LHCN-M2 (cell line): ENCODE data around the gene DCLK2. TPM values are rescaled to one million over a fixed set of nuclear protein-coding genes. Genes with fewer than 3 reads are reported as not detected.

Source experiments
- DNase-seq: peaks from one replicate; pipeline ENCODE4 v3.0.0-alpha.2; 2012; ENCODE audit warnings: low read depth
- total RNA-seq: library from RNA; depleted of rRNA; stranded (reverse); fragments of >200 nt; gene quantifications from 2 replicates; pipeline ENCODE4 v1.2.3, GENCODE V29; 2014

The DCLK2 gene
- total RNA-seq, 1 experiment from 2014 or later: 2.8 TPM

DNA sequence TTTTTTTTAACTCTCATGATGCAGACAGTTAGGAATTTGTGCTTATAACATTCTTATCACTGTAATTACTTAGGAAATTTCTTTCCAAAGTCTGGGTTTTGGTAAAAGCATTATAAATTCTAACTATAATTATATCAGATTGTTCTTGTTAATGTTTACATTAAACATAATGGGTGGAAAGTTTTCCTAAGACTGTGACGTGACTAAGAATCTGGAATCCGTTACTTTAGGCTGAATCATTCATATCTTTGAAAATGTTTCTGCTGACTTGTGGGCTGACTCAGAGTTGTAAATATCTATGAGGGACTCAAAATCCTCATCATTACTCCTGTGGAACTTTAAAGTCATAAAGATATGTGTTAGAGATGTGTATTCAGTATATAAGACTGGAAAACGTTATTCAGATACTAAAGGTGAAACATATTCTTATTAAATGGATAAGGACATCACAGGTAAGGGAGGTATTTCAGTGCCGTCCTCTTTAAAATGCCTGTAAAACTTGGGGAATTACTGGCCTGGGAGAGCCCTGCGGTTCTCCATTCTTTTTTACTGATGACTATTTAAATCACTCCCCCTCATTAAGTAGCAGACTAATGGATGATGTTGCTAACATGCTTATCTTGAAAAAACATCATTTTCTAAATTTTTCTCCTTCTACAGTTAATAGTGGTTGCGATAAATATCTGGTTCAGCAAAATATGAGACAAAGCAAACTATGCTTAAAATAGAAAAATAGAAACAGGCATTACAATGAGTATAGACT is 159.0 kb downstream of the DCLK2 start:
- DNase-seq: peak; percentile 87

DNA sequence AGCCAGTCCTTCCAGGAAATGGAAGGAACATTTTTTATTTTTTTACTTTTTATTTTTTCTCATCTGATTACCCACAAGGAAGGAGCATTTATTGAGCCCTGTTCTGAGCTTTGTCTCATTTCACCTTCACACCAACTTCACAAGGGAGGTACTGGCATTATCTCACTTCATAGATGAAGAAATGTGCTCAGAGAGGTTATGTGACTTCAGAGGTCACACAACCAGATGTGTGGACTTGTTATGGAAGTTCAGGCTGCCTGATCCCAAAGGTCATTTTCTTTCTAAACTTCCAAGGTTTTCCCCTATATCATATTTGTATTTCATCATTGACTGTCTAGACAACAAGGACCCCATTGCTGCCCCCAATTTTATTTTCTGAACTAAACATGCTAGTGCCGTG is 160.3 kb downstream of the DCLK2 start:
- no peak for DNase-seq

DNA sequence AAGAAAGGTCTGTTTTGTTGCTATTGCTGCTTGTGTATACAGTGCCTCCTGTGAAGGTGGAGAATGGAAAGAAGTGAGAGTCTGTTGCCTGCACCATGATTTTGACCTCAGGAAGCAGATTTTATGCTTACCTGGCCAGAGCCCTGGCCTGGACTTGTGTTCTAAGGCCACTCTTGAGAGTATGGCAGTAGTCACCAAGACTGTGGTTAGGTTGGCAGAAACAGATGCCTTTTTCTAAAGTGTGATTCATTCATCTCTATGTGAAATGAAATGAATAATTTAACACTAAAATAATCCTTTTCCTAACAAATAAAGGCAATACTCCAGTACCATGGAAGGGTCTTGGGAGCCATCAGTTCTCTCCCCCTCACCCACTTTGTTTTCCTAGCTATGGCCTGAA is 161.8 kb downstream of the DCLK2 start:
- DNase-seq: no peak

DNA sequence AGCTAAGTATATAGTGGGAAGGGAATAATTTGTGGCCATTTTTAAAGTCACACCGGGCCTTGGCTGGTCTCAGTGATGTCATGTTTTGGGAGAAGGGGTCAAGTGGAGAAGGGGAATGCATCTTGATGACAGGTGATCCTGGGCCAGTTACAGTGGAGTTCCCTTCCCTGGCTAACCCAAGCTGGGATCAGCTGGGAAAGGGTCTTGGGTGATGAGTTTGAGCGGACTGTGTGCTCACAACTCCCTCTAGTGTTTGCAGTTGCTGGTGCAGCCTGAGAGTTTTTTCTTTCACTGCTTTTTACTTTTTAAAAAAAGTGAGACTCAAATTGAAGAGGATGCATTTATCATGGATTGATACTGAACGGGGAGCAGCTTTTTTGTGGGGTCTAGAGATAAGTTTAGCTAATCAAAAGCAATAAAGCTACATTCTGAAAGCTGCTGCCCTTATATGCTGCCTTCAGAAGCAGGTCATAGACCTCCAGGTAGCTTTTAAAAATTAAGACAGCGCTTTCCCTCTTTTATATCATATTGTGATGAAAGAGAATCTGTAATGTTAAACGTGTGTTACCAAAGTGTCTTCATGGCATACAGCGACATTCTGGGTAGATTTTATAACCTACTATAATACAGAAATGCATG is 164.7 kb downstream of the DCLK2 start:
- DNase-seq: peak; percentile 53

DNA sequence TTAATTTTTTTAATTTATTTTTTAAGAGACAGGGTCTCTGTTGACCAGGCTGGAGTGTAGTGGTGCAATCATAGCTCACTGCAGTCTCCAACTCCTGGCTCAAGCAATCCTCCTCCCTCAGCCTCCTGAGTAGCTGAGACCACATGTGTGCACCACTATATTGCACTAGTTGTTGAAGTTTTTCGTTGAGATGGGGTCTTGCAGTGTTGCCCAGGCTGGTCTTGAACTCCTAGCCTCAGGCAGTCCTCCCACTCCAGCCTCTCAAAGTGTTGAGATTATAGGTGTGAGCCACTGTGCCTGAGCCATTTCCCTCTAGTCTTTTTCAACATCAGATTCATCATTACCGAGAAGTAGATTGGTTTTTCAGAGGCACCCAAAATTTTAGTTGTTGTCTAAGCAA is 165.7 kb downstream of the DCLK2 start:
- no peak for DNase-seq

DNA sequence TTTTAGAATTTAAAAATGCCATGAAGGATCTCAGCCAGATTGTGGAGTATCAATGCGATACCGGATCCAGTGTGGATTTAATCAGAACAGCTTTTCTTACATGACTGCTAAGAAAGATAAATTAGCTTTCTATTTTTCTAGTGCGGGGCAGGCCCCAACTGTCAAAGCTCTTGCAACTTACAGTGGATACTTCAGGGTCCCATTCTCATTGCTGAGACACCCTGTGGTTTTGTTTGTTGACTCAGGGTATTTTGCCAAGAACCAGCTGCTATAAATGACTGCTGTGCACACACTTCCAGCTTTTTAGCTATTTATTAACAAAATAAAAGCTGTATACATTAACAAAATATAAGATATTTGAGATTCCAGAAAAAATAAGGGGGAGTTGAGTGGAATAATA is 166.4 kb downstream of the DCLK2 start:
- peak; percentile 81 for DNase-seq

DNA sequence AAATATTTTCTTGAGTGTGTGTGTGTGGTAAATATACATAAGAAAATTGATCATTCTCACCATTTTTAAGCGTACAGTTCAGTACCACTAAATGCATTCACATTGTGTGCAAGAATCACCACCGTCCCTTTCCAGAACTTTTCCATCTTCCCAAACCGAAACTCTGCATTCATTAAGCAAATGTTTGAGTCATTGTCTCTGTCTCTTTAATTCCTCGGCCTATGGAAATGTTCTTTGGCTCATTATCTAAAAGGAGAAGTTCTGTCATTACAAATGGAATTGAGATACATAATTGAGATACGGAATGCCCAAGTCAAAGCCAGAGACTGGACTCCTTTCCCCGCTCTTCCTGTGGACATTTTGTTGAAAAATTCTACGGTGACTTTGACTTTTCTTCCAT is 168.9 kb downstream of the DCLK2 start:
- DNase-seq: no peak

DNA sequence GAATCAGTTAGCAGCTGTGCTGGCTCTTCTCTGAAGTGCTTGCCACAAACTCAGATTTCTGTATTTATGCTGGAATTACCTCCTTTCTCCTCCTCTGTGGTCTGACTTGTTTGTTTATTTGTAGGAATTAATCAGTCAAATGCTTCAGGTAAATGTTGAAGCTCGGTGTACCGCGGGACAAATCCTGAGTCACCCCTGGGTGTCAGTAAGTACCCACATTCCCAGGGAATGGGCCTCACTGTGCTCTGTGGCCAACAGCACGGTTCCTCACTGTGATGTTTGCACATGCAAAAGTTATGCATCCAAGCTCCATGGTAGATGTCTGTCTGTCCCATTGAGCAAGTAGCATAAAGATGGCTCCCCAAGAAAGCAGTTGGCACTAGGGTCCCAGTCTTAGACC is 169.9 kb downstream of the DCLK2 start:
- DNase-seq: no peak

DNA sequence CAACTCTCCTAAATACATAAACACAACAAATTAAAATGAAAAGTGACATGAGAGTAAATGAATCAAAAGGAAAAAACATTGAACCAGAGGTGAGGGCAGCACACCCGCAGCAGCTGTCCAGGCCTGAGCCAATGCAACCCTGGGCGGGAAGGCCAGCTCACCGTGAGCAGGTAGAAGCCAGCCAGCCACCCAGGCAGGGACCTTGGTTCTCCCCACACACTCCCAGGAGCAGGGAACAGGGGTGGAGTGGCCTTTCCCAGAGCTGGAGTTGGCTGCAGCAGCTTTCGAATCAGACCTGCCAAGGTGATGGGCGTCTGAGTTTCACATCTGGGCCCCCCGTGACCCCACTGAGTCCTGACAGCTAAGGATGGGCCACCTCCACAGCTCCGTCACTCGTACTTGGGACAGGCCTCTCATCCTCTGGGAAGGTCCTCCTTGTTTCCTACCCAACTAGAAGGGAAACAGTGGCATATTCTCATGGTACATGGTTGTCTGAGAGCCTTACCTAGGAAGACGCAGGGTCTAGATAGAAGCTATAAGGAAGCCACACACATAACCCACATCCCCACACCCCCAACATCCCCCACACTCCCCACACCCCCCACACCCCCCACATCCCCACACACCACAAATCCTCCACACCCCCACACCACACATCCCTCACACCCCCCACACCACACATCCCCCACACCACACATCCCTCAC is 172.2 kb downstream of the DCLK2 start:
- no peak for DNase-seq

DNA sequence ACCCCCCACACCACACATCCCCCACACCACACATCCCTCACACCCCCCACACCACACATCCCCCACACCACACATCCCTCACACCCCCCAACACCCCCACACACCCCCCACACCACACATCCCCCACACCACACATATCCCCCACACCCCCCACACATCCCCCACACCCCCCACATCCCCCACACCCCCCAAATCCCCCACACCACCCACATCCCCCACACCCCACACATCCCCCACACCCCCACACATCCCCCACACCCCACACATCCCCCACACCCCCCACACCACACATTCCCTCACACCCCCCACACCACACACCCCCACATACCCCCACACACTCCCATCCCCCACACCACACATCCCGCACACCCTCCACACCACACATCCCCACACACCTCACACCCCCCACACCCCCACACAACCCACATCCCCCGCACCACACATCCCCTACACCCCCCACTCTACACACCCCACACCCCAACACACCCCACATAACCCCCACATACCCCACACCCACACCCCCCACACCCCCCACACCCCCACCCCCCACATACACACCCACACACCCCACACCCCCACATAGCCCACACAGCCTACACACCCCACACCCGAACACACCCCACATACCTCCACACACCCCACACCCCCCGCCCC is 172.9 kb downstream of the DCLK2 start:
- DNase-seq: no peak

DNA sequence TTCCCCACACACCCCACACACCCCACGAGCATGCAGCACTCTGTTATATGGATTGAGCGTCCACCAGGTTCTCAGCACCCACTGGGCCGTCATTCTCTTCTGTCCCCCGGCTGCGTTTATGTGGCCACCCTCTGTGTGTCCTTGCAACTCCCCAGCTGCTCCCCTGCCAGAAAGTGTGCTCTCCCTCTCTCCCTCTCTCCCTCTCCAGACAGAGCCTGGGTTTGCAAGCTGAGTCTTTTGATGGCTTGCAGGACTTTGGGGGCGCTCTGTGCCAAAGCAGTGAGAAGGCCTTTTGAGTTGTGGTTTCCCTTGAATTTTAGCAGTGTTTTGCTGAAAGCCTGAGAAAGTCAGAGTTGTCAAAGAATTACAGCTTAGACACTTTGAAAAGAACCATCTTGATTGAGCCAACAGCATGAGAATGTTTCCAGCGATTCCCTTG is 173.5 kb downstream of the DCLK2 start:
- no peak for DNase-seq

DNA sequence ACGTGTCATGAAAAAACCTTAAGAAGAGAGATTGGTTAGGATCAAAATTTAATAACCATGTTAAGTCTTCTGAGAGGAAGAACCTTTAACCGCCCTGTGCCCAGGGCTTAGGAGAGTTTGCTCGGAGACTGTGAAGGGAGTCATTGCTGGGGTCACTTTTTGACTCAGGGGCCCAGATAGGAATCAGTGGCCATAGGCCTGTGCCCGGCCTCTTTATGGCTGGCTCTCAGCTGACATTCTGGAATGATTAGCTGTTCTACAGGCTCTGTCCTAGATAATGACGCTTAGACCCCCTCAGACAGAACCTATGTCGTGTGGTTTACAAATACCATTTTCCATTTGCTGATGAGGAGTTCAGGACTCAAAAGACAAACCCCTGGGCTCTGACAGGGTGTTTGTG is 174.1 kb downstream of the DCLK2 start:
- no peak for DNase-seq

DNA sequence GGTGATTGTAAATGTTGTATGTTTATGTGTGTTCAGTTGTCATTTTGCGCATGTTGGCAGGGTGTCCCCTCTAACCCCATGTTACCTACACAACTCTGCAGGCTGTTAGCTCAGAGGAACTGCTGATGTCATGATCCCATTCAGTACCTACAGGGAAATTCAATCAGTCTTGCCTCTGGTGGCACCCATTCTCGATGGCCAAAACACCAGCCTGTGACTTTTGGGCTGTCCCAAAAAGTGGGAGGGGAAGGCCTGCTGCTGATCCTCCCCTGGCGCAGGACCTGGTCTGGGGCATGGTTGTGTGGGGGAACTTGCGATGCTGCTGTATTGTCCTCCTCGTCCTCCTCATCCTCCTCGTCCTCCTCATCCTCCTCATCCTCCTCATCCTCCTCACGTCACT is 174.5 kb downstream of the DCLK2 start:
- no peak for DNase-seq

DNA sequence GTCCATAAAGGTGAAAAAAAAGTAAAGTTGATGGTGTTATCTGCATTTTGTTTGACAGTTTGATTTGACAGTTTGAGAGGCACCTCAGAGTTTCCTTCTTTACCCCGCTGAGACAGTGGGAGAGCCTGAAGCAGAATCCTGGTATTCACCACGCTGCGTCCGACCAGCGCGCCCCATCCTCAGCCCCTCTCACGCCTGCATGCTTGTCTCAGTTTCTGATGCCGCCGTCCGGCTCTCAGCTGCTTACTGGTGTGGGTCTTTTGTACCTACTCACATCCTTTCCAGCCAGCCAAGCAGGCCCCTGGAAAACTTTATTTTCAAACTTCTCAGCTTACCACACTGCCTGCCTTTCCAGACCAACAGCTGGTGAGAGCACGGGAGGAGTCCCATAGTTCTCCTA is 175.2 kb downstream of the DCLK2 start:
- DNase-seq: no peak

DNA sequence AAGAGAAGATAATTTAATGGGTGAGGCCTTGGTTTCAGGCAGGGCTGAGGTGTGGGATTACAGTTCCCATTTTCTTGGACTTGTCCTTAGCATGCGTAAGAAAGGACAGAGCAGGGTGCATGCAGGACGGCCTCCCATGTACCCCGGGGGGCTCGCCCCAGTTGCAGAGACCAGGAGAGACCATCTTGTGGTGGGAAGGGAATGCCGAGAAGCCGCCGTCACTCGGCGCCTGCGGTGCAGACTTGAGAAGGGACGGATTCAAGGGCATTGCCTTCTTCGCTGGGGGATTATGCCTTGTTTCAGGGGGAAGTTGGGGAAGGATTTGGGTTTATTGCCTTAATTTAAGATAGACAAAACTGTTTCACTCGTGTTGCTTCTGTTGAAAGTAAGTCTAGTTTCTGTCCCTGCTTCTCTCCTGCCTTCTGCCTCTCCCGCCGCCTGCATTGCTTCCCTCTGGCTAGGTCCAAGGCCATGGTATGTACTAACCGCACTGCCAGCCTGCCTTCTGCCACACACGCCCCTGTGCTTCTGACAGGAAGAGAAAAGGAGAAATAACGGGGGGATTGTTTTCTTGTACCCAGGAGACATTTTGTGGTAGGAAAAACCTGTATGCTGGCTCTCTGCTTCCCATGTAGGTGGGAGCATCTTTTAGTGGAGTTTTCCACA is 175.9 kb downstream of the DCLK2 start:
- no peak for DNase-seq

DNA sequence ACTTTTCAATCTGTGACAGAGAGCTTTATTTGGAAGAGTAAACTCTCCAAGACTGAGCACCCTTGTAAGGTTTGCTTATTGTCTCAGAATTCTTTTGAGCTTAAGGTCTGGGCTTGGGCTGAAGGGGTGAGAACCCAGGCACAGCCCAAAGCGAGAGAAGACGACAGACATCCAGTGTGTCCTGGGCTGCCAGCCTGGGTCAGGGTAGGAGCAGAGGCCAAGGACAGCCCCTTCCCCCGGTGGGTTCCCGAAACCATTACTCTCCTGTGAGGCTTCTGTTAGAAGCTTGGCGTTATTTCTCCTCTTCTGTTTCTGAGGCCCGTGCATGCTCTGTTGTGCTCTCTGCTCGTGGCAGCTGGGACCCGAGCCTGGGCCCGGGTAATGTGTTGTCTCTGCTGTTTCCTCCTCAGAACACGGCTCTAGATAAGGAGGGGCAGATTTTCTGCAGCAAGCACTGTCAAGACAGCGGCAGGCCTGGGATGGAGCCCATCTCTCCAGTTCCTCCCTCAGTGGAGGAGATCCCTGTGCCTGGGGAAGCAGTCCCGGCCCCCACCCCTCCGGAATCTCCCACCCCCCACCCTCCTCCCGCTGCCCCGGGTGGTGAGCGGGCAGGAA is 177.5 kb downstream of the DCLK2 start:
- DNase-seq: no peak

DNA sequence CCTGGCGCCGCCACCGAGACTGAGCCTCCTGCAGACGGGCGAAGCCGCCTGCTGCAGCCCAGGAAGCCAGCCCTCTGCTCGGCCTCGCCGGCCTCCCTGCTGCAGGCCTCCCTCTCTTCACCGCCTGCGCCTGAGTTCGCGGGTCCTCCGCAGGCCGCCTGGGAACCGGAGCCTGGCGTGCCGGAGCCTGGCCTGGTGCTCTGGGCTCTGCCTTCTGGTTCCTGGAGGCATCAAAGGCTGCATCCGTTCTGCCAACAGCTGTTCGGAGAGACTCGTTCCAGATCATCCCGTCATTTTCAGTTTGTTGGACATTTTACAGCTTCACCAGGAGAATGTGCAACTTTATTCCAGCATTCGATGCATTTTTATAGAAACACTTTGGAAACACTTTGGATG is 178.0 kb downstream of the DCLK2 start:
- DNase-seq: no peak

DNA sequence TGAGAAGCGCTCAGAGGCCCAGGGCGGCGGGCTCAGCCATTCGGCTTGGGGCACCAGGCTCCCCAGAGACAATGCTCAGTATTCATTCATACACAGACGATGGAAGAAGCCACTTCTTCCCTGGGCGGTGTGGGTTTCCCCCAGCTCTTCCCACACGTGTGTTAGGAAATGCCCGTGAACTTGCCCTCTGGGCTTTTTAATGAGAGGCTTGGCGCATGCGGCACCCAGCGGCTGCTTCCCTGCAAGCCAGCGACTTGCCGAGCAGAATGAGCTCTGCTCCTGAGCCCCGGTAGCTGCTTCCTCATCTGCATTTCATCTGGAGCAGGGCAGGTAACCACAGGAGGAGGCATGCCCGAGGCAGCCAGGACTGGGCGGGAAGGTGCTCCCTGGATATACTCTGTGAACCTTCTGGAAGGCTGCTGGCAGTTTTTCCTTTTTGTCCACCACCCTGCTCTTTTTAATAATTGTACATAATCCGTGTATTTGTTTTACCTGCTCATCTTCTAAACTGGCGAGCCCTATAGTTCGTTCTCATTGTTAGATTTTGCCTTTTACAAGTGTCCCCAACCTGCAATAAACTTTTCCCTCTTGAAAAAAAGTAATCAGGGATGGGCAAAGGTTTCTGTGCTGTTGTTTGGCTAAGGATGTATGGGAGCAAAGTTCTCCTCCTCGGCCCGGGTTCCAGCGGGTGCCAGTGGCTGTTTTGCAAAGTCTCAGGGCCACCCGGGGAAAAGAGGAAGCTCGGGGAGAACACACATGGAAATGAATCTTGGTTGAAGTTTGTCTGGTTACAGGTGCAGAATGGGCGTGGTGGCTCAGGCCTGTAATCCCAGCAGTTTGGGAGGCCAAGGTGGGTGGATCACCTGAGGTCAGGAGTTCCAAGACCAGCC is 178.8 kb downstream of the DCLK2 start:
- no peak for DNase-seq

DNA sequence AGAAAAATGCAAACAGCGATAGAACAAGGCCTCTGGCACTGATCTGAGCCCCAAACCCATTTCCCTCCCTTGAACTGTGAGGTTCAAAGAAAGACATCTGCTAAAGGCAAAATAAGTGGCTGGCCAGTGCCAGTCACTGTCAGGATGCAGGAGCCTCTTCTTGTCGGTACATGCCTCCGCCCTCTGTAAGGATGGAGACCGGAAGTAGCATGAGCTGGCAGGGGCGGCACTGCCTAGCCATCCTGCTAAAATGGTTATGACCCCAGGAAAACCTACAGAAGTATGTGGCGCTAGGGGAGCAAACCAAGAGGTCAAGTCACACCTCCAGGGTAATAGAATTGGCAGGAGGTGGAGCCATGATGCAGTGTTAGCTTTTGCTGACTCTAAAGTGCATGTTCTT is 180.3 kb downstream of the DCLK2 start:
- DNase-seq: no peak

DNA sequence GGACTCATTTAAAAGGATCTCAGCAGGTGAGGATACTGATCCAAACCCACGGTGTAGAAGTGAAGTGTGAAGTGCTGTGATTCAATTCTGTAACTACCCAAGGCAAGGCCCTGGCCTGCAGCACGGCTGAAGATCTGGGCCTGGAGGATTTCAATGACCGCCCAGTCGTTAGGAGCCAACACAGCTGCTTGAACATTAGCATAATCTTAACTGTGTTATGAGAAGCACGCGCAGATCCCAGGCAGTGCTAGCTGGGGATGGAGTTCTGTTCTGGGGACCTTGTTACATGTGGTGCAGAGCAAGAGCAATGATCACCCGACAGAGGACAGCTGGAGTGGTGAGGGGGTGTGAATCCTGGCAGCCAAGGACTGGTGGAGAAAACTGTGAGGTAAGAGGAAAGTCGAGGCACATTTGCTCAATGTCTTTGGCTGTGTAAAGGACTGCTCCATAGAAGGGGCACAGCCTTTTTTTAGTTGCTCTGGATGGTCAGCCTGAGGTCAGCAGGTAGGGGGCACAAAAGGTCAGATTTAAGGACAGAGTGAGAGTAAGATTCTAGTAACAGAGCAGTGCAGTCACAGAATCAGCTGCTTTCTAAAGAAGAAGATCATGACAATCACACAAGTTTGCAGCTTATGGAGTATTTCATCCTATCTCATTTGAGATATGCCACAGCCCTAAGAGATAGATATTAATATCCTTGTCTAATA is 181.8 kb downstream of the DCLK2 start:
- DNase-seq: no peak
